Hematopoietic multipotent progenitor cell (in vitro differentiated cells): ENCODE data around the gene TREML2. TPM values are rescaled to one million over a fixed set of nuclear protein-coding genes. Genes with fewer than 3 reads are reported as not detected.
A peak's percentile ranks its signal among the peaks of the same experiment; 100 is the strongest.

Source experiments
- DNase-seq, 3 donors: peaks; one replicate each; pipeline ENCODE4 v3.0.0-alpha.2; 2011 to 2015; ENCODE audit warnings: low read depth in 2 of 3, low spot score in 2 of 3
- total RNA-seq: library from RNA; depleted of rRNA; stranded (reverse); fragments of >200 nt; gene quantifications from one replicate; pipeline ENCODE4 v1.2.3, GENCODE V29; 2012

TREML2 gene
- total RNA-seq, 1 donor = 8.1 TPM

DNA sequence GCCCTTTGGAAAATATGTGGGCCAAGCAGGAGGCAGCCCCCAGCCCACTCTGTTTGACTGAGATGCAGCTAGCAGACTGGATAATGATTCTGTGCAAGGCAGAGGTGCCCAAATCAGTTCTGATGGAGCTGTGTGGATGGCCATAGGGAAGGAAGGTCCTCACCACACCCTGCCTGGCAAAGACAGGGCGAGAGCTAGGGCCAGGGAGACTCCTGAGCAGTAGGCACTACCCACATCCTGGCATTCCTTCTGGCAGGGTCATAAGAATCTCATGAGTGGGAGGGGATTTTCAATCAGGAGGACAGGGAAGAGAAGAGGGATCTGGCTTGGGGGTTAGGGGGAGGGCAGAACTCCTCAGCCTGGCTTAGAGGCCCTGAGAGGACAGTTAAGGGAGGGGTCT lies 19.4 kb downstream of the TREML2 start:
- DNase-seq = no peak

DNA sequence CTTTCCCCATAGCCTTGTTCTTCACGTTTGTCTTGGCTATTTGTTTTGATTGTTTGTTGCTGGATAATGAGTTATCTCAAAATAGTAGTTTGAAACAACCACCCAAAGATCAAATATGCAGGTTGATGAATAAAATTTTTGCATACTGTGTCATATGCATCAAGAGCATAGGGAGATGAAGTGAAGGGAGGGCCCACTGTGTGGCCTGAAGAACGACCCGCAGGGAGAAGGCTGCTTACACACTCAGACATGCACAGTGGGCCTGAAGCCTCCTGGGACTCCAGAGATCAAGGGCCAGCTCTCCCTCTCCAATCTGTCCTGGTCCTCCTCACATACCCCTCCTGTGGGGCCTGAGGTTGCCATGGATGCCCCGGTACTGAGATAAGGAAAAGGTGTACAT lies 21.8 kb downstream of the TREML2 start:
- no peak for DNase-seq

DNA sequence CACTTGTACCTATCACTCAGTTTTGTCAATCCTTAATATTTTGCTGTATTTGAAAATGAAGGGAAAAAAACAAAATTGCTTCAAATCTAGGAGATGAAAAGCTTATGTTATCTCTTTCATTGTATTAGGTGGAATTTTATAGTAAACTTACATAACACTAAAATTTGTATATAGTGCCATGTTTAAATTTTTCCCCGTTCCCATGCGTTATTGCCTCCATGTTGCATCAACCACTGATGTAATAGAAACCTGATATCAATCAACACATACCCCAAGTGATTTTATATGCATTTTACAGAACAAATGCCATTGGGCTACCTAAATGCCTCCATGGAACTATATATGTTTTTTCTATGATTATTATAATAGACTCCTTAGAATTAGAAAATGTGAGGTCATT lies 23.3 kb downstream of the TREML2 start:
- DNase-seq = no peak

DNA sequence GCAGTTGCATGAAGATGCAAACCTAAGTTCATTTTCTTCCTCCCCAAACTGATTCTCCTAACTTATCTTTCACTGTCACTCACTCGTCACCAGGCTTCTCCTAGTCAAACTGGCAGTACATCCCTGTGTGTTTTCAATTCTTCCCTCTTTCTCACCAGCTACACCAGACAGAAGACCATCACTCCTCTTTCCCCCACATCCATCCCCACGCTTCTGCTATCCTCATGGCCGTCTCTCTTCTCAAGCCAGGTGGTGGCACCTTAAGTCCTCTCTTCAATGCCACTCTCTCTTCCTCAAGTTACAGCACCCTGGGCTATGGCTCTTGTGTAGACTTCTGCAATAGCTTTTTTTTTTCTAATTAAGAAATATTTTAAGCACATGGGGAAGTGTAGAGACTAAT lies 23.7 kb downstream of the TREML2 start:
- no peak for DNase-seq

DNA sequence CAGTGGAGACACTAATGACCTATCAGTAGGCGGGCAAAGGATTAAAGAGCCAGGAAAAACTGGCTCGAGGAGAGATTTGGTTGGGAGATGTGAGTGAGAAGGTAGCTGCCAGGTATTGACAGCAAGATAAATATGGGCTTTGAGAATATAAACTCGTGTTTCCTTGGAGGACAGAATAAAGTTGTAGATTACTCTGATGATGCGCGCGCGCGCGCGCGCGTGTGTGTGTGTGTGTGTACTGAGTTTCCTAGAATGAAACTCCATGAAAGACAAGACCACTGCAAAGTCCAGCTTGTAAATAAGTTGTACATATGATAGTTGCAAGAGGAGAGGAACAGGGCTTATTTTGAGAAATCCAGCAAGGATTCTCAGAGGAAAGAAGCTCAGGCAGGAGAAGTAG lies 24.8 kb downstream of the TREML2 start:
- no peak for DNase-seq

DNA sequence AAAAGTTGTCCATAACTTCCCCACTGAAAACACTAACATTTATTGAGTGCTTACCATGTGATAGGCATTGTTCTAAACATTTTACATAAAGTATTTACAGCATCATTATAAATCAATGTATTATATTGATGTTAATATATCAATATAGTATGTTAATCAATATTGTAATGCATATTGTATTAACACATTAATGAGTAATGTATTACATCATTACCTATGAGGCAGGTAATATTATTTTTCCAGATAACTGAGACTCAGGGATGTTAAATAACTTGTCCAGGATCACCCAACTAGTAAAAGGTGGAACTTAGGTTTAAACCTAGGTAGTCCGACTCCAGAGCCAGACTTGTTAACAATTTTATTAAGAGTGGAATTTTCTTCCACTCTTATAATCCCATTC lies 25.9 kb downstream of the TREML2 start:
- no peak for DNase-seq

DNA sequence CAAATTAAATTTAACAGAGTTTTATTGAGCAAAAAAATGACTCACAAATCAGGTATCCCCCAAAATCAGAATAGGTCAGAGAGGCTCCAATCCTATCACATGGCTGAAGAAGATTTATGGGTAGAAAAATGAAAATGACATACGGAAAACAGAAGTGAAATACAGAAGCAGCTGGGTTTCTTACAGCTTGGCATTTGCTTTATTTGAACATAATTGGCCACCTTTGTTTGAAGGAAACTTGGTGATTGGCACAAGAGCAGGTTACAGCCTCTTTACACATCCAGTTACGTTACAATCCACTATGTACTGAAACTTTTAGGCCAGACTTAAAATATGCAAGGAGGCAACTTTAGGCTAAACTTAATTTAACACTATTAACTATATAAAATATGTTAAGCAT lies 26.3 kb downstream of the TREML2 start:
- peak in 1 of 3 donors; percentile 35 for DNase-seq

DNA sequence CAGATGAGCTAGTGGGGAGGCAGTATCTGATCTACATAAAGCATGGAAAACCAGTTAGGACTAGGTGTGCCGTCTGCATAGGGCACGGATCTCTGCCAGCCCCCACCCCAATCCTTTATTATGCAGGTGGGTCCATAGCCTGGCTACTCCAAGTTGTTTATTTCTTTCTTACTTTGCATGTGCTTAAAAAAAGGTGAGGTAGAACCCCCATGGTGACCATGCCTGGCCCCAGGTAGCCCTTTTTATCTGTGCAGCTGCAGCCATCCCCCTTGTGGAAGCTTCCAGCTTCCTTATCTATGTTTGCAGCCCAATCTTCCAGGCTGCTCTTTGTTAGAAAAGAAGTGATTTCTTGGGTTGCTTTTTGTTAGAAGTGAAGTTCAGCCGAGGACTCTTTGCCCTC lies 29.0 kb downstream of the TREML2 start:
- DNase-seq = no peak

DNA sequence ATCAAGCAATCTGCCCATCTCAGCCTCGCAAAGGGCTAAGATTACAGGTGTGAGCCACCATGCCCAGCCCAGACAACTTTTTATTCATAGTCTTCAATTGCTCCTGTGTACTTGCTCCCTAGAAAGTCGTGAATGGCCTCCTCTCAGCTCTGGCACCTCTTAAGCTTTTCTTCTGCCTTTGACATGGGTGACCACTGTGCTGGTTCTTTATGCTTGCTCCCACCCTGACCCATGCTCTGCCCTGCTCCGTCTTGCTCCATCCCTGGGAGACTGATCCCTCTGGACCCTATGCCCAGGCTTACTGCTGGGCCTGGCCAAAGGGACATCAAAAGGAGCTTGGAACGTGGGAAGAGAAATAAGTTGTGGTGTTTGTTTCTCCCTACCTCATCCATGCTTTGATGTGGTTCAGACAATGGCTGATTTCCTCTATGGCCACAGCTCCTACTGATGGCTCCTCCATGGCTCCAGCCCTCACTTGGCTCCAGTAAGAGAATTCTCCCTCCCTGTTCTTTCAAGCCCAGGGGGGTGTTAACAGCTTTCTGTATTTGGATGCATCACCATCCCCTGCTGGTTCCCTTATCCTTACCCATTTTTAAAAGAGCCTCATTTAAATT lies 30.3 kb downstream of the TREML2 start:
- no peak for DNase-seq

DNA sequence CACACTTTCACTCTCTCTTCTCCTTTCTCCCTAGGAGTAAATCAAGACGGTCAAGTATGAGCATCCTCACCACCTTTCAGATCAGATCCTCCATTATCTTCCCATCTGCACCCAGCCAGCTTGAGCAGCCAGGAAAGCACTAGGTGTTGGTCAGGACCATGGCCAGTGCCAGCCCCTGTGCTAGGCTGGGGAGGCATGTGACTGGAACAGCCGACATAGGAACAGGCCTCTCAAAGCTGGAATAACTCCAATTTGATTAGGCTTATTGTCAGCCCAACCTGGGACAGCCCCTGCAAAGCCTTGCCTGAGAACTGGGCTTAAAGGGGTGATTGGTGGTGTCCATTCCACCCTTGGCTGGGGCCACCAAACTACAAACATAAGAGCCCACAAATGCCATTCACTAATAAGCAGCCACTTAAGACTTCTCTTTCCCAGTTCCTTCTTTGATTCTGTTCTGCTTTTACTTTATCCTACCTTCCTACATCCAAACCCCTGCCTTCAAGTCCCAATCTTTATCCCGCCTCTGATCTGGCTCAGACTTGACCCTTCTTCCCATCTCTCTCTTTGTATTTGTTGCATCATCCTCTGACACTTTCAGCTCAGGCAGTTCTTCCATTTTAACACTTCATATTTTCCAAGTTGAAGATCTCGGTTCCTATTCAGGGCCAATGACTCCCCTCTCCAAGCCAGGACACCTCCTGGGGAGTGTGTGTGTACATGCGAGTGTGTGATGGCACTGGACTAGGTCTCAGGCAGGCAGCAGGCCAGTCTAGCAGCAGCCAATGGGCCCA lies 33.6 kb downstream of the TREML2 start:
- DNase-seq = peak in 1 of 3 donors; percentile 42

DNA sequence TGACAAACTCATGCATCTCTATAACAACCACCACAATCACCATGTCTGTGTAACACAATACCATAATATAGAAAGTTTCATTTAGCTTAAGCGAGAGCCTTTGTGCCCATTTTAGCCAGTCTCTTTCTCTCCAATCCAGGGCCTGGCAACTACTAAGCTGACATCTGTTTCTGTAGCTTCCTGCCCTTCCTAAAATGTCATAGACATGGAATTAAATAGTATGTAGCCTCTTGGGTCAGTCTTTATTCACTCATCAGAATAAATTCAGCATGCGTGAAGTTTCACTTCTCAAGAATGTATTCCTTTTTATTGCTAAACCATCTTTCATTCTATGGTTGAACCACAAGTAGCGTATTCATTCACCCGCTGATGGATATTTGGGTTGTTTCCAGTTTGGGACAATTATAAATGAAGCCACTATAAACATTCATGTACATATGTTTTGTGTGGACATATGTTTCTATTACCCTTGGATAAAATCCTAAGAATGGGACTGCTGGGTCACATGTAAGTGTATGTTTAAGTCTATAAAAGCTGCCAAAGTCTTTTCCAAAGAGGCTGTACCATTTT lies 36.3 kb downstream of the TREML2 start:
- no peak for DNase-seq

DNA sequence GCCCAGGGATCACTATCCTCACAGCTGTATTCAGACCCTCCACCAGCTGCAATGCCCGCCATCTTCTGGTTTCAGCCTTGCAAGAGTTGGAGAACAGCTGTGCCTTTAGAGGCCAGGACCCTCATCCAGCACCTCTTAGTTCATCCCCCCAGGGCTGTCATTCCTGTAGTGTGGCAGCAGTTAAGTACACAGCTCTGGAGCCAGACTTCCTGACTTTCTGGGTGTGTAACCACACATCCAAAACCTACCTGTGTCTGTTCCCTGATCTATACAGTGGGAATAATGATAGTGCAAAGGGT lies 37.6 kb downstream of the TREML2 start:
- no peak for DNase-seq

DNA sequence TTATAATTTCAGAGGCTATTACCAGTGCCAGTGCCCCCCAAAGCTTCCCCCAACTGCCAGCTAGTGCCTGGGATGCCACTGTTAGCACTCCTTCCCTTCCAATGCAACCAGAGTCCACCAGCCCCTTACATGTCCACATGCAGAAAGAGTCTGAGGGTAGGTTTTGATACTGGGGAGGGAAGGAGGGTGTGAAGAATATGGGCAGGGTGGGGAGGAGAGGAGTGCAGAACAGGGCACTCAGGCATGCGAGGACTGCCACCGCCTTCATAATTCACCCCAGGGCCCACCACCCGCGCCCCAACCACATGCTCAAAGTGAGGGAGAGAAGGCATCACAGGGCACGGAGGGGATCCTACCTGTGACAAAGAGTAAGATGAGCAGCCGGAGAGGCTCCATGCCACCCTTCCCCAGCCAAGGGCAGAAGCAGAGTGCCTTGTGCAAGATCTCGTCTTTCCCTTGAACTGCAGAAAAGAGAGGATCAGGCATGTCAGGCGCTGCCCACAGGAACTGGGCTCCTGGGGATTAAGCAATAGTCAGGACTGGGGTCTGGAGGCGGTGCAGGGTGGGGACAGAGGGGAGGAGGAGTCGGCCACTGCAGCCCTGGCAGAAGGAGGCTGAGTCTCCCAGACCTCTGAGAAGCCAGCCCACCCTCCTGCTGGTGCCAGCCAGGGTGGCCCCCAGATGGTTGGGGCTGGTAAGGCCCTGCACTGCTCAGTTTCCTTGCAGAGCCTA lies 38.1 kb downstream of the TREML2 start, which contains the start of gene TREM2:
TSS of gene TREM2 (minus strand) at position 430 of the 732 bp plus-strand sequence. CDS start at position 396, 34 bp downstream.
- no peak for DNase-seq

DNA sequence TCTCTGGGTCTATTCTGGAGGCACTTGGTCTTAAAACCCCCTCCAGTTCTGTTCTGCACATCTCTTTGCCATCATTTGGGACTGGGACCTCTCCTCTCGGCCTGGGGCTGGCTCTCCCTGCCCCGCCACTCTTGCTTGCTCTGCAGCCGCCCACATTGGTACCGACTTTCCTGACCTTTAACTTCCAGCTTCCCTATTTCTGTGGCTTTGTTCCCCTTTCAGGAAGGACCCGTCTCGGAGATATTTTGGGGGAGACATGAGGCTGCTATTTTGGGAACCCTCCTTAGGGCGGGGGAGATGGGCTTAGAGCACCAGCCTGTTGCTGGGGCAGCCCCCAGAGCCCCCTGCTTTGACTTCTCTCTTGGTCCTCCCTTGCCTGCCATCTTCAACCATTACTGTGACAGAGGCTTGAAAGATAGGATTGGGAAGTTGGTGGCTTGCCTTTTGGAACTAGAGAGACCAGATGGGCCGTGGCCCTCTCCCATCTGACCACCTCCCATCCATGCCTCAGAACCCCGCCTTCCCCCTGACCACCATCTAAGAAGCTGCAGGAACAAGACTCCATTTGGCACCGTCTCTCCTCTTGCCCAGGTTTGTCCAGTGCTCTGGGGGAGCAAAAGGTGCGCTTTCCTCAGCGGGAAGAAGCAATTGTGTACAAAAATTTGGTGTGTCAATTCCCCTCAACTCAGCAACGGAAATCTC lies 38.9 kb downstream of the TREML2 start:
- no peak for DNase-seq

DNA sequence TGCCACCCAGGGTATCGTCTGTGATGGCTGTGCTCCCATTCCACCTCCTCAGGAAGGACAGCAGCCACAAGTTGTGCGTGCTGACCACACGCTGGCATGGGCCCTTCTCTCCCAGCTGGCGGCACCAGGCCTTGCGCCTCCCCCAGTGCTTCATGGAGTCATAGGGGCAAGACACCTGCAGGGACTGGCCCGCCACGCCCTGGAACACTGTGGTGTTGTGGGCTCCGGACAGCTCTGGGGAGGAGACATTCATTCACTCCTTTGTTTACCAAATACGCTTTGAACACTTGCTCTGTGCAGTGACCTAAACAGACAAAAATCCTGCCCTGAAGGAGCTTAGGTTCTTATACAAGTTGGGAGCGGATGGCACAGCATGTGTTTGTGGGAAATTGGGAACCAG lies 39.6 kb downstream of the TREML2 start:
- no peak for DNase-seq

DNA sequence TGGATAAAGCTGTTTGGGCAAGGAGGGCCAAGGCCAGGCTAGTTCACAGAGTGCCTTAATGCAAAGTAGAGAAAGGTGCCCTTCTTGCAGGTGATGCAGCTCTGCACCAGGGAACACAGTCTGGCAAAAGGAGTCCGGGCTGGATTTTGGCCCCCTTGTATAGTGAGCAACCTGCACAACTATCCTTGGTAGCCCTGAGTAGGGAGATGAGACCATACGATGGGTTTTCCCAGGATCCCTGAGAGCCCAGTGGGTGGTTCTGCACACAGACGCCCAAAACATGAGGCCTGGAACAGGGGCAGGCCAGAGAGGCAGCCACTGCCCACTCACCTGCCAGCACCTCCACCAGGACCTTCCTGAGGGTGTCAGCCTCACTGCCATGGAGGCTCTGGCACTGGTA lies 40.0 kb downstream of the TREML2 start:
- no peak for DNase-seq

DNA sequence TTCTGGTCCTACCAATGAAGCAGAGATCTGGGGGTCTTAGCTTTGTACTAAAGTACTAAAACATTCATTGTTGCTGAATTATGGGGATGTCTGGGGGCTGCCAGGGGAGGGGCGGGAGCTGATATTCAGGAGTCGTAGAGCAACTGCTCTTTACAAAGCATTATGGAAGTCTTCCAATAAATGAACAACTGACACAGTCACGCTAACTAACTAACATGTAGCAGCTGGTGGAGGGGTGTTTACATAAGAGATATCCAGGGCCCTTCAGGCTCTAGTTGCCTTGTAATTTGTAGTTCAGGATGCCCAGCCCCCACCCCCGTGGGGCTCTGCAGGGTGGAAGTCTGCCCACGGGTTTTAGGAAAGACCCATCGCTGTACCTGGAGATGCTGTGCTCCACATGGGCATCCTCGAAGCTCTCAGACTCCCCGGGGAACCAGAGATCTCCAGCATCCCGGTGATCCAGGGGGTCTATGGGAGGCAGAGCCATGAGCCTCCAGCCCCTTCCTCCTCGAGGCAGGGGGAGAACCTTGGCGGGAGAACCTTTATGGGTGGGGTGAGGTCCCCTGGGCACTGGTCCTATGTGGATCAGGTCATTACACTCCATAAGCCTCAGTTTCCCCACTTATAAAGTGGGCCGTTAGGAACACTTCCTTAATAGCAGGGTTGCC lies 41.4 kb downstream of the TREML2 start:
- DNase-seq = no peak

DNA sequence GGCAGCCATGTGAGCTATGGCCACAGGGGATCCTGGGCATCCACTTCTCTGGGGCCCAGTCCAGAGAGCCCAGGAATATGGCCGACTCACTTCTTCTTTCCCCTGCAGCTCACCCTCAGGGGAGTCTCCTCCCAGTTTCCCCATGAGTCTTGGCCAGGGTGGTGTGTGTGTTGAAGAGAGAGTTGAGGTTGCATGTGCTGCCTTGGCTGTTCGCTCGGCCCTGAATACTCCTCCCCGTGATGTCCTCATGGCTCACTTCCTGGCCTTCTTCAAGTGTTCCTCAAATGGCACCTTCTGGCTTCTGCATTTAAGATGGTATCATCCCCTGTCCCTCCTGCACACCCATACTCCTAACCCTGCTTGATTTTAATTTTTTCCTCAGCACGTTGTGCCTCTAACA lies 43.6 kb downstream of the TREML2 start:
- DNase-seq = no peak

DNA sequence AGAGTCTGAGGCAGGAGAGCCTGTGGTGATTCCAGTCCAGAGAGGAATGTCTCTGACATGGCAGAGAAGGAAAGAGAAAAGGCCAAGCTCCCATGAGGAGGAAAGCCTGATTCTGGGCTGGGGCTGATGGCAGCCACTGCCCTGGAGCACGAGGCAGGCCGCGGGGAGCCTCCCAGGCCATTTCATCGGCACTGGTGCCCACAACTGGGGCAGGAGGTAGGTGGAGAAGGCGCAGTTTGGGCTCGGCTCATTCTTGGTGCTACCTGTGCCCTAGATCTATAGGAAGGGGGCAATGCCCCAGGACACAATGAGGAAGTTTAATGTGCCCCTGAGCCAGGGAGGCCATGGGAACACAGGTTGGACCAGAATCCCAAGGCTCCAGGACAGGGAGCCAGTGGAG lies 44.2 kb downstream of the TREML2 start:
- no peak for DNase-seq

DNA sequence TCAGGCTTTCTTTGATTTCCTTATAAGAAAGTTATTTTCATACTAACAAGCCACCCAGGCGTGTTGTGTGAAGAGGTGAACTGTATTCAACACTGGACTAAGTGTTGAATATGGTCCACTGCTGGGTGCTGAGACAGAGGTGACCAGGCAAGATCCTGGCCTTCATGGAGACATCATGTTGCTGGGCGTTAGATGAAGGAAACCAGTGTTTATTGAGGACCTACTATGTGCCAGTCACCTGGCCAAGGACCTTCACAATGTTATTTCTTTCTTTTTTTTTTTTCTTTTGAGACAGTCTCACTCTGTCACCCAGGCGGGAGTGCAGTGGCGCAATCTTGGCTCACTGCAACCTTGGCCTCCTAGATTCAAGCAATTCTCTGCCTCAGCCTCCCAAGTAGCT lies 44.9 kb downstream of the TREML2 start:
- no peak for DNase-seq
